DOHH2 (cell line): ENCODE results near the gene CASKIN1.

Experiments used
- H3F3A ChIP-seq: fragments of 200-600 bp; sonication (generic), shearing (Covaris generic); 2 replicates; pipeline ENCODE4 v1.6.0; 2016; ENCODE audit warnings: antibody characterized with exemption, mild to moderate bottlenecking; ENCODE audit not compliant: control insufficient read depth, insufficient read depth
- H3K27ac ChIP-seq: fragments of 200-600 bp; sonication (generic); 2 replicates; pipeline ENCODE4 v1.5.1; 2014; ENCODE audit warnings: low read depth, mild to moderate bottlenecking, low read length, moderate library complexity
- H3K27me3 ChIP-seq: fragments of 200-600 bp; sonication (generic); 2 replicates; pipeline ENCODE4 v1.6.1; 2014; ENCODE audit warnings: mild to moderate bottlenecking, low read length, mixed read lengths; ENCODE audit not compliant: control insufficient read depth
- H3K36me3 ChIP-seq: fragments of 200-600 bp; sonication (generic); 2 replicates; pipeline ENCODE4 v1.6.1; 2014; ENCODE audit warnings: mild to moderate bottlenecking, low read length, moderate library complexity, mixed read lengths; ENCODE audit not compliant: control insufficient read depth
- H3K4me1 ChIP-seq: fragments of 200-600 bp; sonication (generic); 2 replicates; pipeline ENCODE4 v1.6.1; 2014; ENCODE audit warnings: mild to moderate bottlenecking, low read length, mixed read lengths; ENCODE audit not compliant: control insufficient read depth
- H3K4me2 ChIP-seq: fragments of 200-600 bp; sonication (generic); 2 replicates; pipeline ENCODE4 v1.6.0; 2014; ENCODE audit warnings: mild to moderate bottlenecking, low read length, moderate library complexity
- H3K4me3 ChIP-seq: fragments of 200-600 bp; sonication (generic); 2 replicates; pipeline ENCODE4 v1.5.1; 2014; ENCODE audit warnings: mild to moderate bottlenecking, low read length, mixed read lengths
- H3K79me2 ChIP-seq: fragments of 200-600 bp; sonication (generic); 2 replicates; pipeline ENCODE4 v1.6.1; 2014; ENCODE audit warnings: mild to moderate bottlenecking, low read length, mixed read lengths; ENCODE audit not compliant: control insufficient read depth
- H3K9me2 ChIP-seq: fragments of 200-600 bp; sonication (generic); replicated peaks from 2 replicates; pipeline ENCODE4 v1.6.1; 2014; ENCODE audit warnings: mild to moderate bottlenecking, low read length, mixed read lengths; ENCODE audit not compliant: control insufficient read depth
- H3K9me3 ChIP-seq: fragments of 200-600 bp; sonication (generic); 2 replicates; pipeline ENCODE4 v1.6.1; 2014; ENCODE audit warnings: antibody characterized with exemption, low read length, mixed read lengths; ENCODE audit not compliant: control insufficient read depth, insufficient read depth
- H4K20me1 ChIP-seq: fragments of 200-600 bp; sonication (generic); 2 replicates; pipeline ENCODE4 v1.6.0; 2014; ENCODE audit warnings: low read depth, mild to moderate bottlenecking, antibody characterized with exemption, low read length, moderate library complexity; ENCODE audit not compliant: control insufficient read depth, insufficient read depth
- CTCF ChIP-seq: fragments of 200-600 bp; sonication (generic); IDR thresholded peaks from one replicate; pipeline ENCODE4 v1.5.1; 2014; ENCODE audit warnings: antibody characterized with exemption, mild to moderate bottlenecking, low read depth, low read length; ENCODE audit not compliant: poor library complexity, severe bottlenecking
- EZH2phosphoT487 ChIP-seq: fragments of 200-600 bp; sonication (generic); IDR thresholded peaks from 2 replicates; pipeline ENCODE4 v1.6.1; 2017; ENCODE audit warnings: borderline replicate concordance, mild to moderate bottlenecking, antibody characterized with exemption, low read length, moderate library complexity, mixed read lengths

CASKIN1 gene

DNA sequence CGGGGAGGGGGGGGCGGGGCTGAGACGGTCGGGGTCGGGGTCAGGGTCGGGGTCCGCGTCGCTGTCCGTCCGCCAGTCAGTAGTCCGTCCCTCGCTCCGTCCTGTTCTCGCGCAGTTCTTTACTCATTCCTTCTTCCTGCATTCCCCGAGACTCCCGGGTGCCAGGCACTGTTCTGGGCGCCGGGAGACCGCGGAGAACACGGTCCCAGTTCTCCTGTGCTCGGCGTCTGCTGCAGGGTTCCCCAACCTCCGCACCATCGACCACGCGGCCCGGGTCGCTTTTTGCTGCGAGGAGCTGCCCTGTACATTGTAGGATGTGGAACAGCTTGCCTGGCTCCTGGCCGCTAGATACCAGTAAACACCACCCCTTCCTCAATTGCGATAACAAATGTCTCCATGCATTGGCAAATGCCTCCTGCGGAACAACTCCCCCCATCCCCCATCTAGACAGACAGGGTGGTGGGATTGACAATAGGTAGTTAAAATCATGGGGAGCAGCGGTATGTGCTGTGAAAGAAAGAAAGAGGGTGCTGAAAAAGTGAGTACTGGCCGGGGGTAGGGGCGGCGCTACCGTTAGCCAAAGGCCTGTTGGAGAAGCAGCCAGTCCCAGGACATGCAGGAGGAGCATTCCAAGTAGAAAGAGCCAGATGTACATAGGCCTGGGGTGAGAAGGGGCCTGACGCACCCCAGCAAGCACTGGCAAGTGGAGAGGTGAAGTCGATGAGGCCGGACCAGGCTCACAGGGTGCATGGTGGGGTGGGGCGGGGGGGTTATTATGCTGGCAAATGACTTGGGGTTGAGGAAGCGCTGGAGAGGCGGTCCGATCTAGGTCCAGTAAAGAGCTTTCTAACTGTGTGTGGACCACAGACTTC, 40.2 kb downstream of the CASKIN1 start:
- H3K4me1 ChIP-seq, result peaks cover 69% of the 10 kb centered on the region
- peaks cover 39% of the 10 kb centered on the region for H3F3A ChIP-seq
- H3K4me2 ChIP-seq, result peak overlapping the region; percentile 95
- peak overlapping the region; percentile 99 for H3K4me3 ChIP-seq
- H3K9me3 ChIP-seq, result no peaks in the 10 kb centered on the region
- H3K79me2 ChIP-seq, result peaks cover 87% of the 10 kb centered on the region
- no peaks in the 10 kb centered on the region for H3K9me2 ChIP-seq
- TF ChIP-seq EZH2phosphoT487, result no peak
- no peak for TF ChIP-seq CTCF
- H3K36me3 ChIP-seq, result peaks cover 62% of the 10 kb centered on the region
- peaks cover 24% of the 10 kb centered on the region for H4K20me1 ChIP-seq
- H3K27me3 ChIP-seq, result peaks cover 6% of the 10 kb centered on the region; the same call in 1 of the 2 replicates
- H3K27ac ChIP-seq, result peak overlapping the region; percentile 37

DNA sequence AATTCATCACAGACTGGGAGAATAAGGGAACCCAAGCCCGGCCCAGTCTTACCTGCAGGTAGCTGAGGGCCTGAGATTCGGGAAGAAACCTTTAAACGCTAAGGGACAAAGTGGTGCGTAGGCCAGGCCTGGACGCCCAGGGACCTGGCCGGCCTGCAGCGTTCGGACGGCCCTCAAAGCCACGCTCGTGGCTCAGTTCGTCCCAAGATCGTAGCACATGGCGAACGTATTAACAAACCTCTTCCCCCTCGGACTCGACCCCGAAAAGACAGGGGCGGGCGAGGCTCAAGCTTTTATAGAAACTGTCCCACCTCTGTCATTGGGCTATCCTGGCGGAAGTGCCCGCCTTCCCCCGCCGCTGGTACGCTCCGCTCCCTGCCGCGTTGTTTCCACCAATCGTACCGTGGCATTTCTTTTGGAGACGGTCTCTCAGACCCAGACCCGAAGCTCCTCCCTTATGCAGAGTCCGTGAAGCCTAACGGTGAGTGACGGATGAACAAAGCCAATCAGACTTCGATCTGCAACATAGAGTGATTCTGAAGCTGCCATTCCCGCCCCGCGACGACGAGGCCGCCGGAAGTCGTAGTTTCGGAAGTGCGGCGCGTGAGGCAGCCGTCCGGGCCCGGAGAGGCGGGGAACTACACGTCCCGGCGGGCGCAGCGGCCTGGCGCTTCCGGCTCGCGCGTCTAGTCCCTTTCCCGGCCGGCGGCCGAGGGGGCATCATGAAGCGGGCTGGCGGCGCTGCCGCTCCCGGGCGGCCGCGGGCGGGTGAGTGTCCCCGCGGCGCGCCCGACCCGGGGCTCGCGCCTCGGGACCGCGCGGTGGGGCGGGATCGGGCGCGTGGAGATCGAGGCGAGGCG, 41.1 kb downstream of the CASKIN1 start, which contains the start of gene TRAF7:
Gene TRAF7 (plus strand): TSS at position 692 of the 860 bp plus-strand sequence. CDS start 8,139 bp downstream, outside the sequence.
- Histone ChIP-seq H3K4me2 (peak within 1 kb of the TSS; percentile 95), H3K36me3 (peaks cover 61% of the 10 kb centered on the region), H3F3A (peaks cover 48% of the 10 kb centered on the region), H3K4me1 (peaks cover 72% of the 10 kb centered on the region), H3K27me3 (peaks cover 6% of the 10 kb centered on the region; the same call in 1 of the 2 replicates), H3K79me2 (peaks cover 78% of the 10 kb centered on the region), H3K9me2 (no peaks in the 10 kb centered on the region), H3K9me3 (no peaks in the 10 kb centered on the region), H4K20me1 (peaks cover 24% of the 10 kb centered on the region), H3K27ac (peak within 1 kb of the TSS; percentile 93), H3K4me3 (peak within 1 kb of the TSS; percentile 99)
- no peak for TF ChIP-seq CTCF
- no peak for TF ChIP-seq EZH2phosphoT487

DNA sequence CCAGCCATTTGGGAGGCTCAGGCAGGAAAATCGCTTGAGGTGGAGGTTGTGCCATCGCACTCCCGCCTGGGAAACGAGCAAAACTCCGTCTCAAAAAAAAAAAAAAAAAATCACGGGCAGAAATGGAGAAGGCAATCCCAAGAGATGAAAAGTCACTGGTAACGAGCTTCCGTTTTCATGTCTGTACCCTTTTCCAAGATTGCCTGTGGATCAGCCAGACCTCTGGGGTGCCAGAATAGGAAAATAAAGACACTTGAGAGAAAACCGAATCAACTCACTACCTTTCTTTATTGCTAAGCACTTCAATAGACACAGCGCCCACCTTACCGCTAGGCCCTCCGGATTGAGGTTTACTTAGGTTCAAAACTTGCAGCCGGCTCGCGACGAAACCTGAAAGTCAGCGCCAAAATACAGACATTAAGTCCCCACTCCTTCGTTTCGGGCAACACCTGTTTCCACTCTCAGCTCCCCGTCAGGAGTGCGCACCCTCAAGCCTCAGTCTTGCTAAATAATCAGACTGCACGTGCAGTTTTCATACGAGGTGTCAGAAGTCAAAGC, 41.8 kb downstream of the CASKIN1 start:
- peaks cover 61% of the 10 kb centered on the region for H3K36me3 ChIP-seq
- peak overlapping the region; percentile 93 for H3K27ac ChIP-seq
- peaks cover 6% of the 10 kb centered on the region; the same call in 1 of the 2 replicates for H3K27me3 ChIP-seq
- peaks cover 72% of the 10 kb centered on the region for H3K4me1 ChIP-seq
- peaks cover 55% of the 10 kb centered on the region for H3F3A ChIP-seq
- no peaks in the 10 kb centered on the region for H3K9me2 ChIP-seq
- peak overlapping the region; percentile 99 for H3K4me3 ChIP-seq
- H3K4me2 ChIP-seq, result peak overlapping the region; percentile 81
- no peaks in the 10 kb centered on the region for H3K9me3 ChIP-seq
- TF ChIP-seq CTCF (no peak), EZH2phosphoT487 (no peak)
- H3K79me2 ChIP-seq, result peaks cover 71% of the 10 kb centered on the region
- H4K20me1 ChIP-seq, result peaks cover 24% of the 10 kb centered on the region
